Endothelial cell of umbilical vein (primary cell): ENCODE data around the gene LRRK2. TPM values are rescaled to one million over a fixed set of nuclear protein-coding genes. Genes with fewer than 3 reads are reported as not detected.

Source experiments
- BruUV-seq: library from RNA; stranded (reverse); fragments of 400-500 nt; replicated peaks from 2 replicates; lab custom pipeline; 2021; lab: Mats Ljungman, UMichigan
- CTCF ChIA-PET: fragments of 300-600, 350-600 bp; sonication (Branson Sonifier 250); formaldehyde crosslinking; loops from one replicate; lab custom pipeline; 2021; ENCODE audit warnings: antibody characterized with exemption, inconsistent platforms; lab: Charles Lee
- POLR2A ChIA-PET: fragments of 300-600, 350-600 bp; sonication (Branson Sonifier 250); formaldehyde crosslinking; loops from one replicate; lab custom pipeline; 2021; ENCODE audit warnings: antibody characterized with exemption, inconsistent platforms; lab: Charles Lee
- DNase-seq: peaks from one replicate; pipeline ENCODE4 v3.0.0-alpha.2; 2011; ENCODE audit warnings: low read depth, low spot score
- FAIRE-seq: peaks from 2 replicates; lab custom pipeline; 2011; peaks lifted over from hg19 to GRCh38; lab: Jason Lieb, UNC
- H2AFZ ChIP-seq: 2 replicates; pipeline ENCODE4 v1.6.0; 2012; ENCODE audit warnings: low read depth, low read length, control low read depth, inconsistent platforms
- H3K27ac ChIP-seq: 2 replicates; pipeline ENCODE4 v1.5.1; 2011; ENCODE audit warnings: low read depth, mild to moderate bottlenecking, control low read depth, low read length, moderate library complexity; ENCODE audit not compliant: insufficient read depth
- H3K27me3 ChIP-seq, 2 experiments: 2 replicates each; pipeline versions ENCODE4 v1.6.0 to v1.6.1; 2011; ENCODE audit warnings: low read length in 2 of 2, mixed read lengths in 1 of 2; ENCODE audit not compliant: control insufficient read depth in 2 of 2, insufficient read depth in 2 of 2
- H3K36me3 ChIP-seq, 2 experiments: 2 replicates in 1 of 2; 3 replicates in 1 of 2; pipeline ENCODE4 v1.5.1; 2011; ENCODE audit warnings: low read length in 2 of 2, mild to moderate bottlenecking in 1 of 2, moderate library complexity in 1 of 2; ENCODE audit not compliant: control insufficient read depth in 2 of 2, insufficient read depth in 2 of 2; ENCODE audit errors: extremely low read depth in 1 of 2
- H3K4me1 ChIP-seq: 3 replicates; pipeline ENCODE4 v1.5.1; 2011; ENCODE audit warnings: mild to moderate bottlenecking, low read length; ENCODE audit not compliant: control insufficient read depth, insufficient read depth; ENCODE audit errors: extremely low read depth
- H3K4me2 ChIP-seq: 2 replicates; pipeline ENCODE4 v1.6.1; 2011; ENCODE audit warnings: low read length, control low read depth, mixed read lengths; ENCODE audit not compliant: insufficient read depth
- H3K4me3 ChIP-seq, 3 experiments: fragments of 200-600 bp in 1 of 3; sonication (generic), shearing (Covaris generic) in 1 of 3; replicated peaks in 1 of 3; 2 replicates each; pipeline ENCODE4 v1.5.1; 2011 to 2016; ENCODE audit warnings: control low read depth in 3 of 3, low read length in 3 of 3, mild to moderate bottlenecking in 2 of 3, inconsistent platforms in 1 of 3, low read depth in 1 of 3, moderate library complexity in 1 of 3; ENCODE audit not compliant: insufficient read depth in 1 of 3
- H3K79me2 ChIP-seq: 2 replicates; pipeline ENCODE4 v1.6.0; 2012; ENCODE audit warnings: low read length, inconsistent platforms; ENCODE audit not compliant: control insufficient read depth, insufficient read depth
- H3K9ac ChIP-seq: replicated peaks from 2 replicates; pipeline ENCODE3; 2011; ENCODE audit warnings: low read length, control low read depth; ENCODE audit not compliant: insufficient read depth; ENCODE audit errors: extremely low read depth
- H3K9me1 ChIP-seq: replicated peaks from 3 replicates; pipeline ENCODE4 v1.6.0; 2011; ENCODE audit warnings: mild to moderate bottlenecking, low read length; ENCODE audit not compliant: control insufficient read depth, insufficient read depth; ENCODE audit errors: extremely low read depth
- H3K9me3 ChIP-seq: replicated peaks from 2 replicates; pipeline ENCODE4 v1.5.1; 2012; ENCODE audit warnings: low read length, inconsistent platforms; ENCODE audit not compliant: control insufficient read depth, insufficient read depth
- H4K20me1 ChIP-seq: replicated peaks from 2 replicates; pipeline ENCODE3; 2011; ENCODE audit warnings: mild to moderate bottlenecking, low read length; ENCODE audit not compliant: control insufficient read depth, insufficient read depth; ENCODE audit errors: extremely low read depth
- EZH2 ChIP-seq: IDR thresholded peaks from 2 replicates; pipeline ENCODE4 v1.6.1; 2012; ENCODE audit warnings: borderline replicate concordance, low read depth, mild to moderate bottlenecking, moderate library complexity, low read length, inconsistent platforms; ENCODE audit not compliant: severe bottlenecking
- FOS ChIP-seq: IDR thresholded peaks from 2 replicates; pipeline ENCODE4 v1.6.1; 2011; ENCODE audit warnings: mild to moderate bottlenecking, low read length, moderate library complexity, borderline replicate concordance; ENCODE audit not compliant: insufficient read depth
- GATA2 ChIP-seq: IDR thresholded peaks from 2 replicates; pipeline ENCODE4 v1.7.0; 2011; ENCODE audit warnings: low read depth, mild to moderate bottlenecking, moderate library complexity, mixed read lengths, low read length; ENCODE audit not compliant: insufficient read length, insufficient read depth
- JUN ChIP-seq: IDR thresholded peaks from 2 replicates; pipeline ENCODE4 v1.6.1; 2011; ENCODE audit warnings: borderline replicate concordance, low read depth; ENCODE audit not compliant: insufficient read length, insufficient read depth
- MYC ChIP-seq: IDR thresholded peaks from one replicate; pipeline ENCODE4 v1.6.1; 2011; ENCODE audit warnings: mild to moderate bottlenecking, low read depth, low read length
- POLR2A ChIP-seq: IDR thresholded peaks from 2 replicates; pipeline ENCODE4 v1.6.1; 2012; ENCODE audit warnings: low read depth, mild to moderate bottlenecking, control low read depth, low read length
- POLR2AphosphoS5 ChIP-seq: IDR thresholded peaks from 2 replicates; pipeline ENCODE4 v1.6.1; 2012; ENCODE audit warnings: low read depth, mild to moderate bottlenecking, control low read depth, low read length, moderate library complexity; ENCODE audit not compliant: insufficient read depth
- dilution Hi-C: fragments of 300-500 bp; cut with MboI; formaldehyde crosslinking; loops from one replicate; pipeline ENCODE4 v1.15.0; 2019; ENCODE audit warnings: low sequenced_read_pairs; ENCODE audit not compliant: extremely low pct_ligation_motif_present
- intact Hi-C: fragments of 100-400 bp; cut with micrococcal nuclease; formaldehyde crosslinking; loops from one replicate; pipeline ENCODE4 v1.10.0; 2022
- polyA plus RNA-seq, 4 experiments: library from polyadenylated mRNA; depleted of rRNA in 3 of 4; stranded (reverse) in 3 of 4; unstranded in 1 of 4; fragments of >200 nt; gene quantifications; 2 replicates each; pipeline versions ENCODE4 v1.2.1 to v1.2.3, GENCODE V29; 2011 to 2012; ENCODE audit warnings: missing spikeins in 1 of 4
- total RNA-seq: library from RNA; stranded (reverse); gene quantifications from 2 replicates; pipeline ENCODE4 v1.2.3, GENCODE V29; 2021
- TF ChIP-seq, protein P1 (sequence below): IDR thresholded peaks from 2 replicates; pipeline ENCODE4 v1.6.1; 2011; ENCODE audit not compliant: insufficient read depth, insufficient read length
- TF ChIP-seq, protein P2 (sequence below), 2 donors: IDR thresholded peaks; 1 replicate in 1 of 2; 2 replicates in 1 of 2; pipeline ENCODE4 v1.5.1; 2011; ENCODE audit warnings: low read length in 2 of 2, mild to moderate bottlenecking in 2 of 2, moderate library complexity in 2 of 2, control low read depth in 1 of 2, inconsistent platforms in 1 of 2, low read depth in 1 of 2; ENCODE audit not compliant: insufficient read depth in 1 of 2; ENCODE audit errors: extremely low read depth in 1 of 2

LRRK2 gene
- total and polyA plus RNA-seq, 2 donors (not counting 3 experiments of a cell fraction or from before 2014, with no cell fraction given), result 0.26 to 2.2 TPM

DNA sequence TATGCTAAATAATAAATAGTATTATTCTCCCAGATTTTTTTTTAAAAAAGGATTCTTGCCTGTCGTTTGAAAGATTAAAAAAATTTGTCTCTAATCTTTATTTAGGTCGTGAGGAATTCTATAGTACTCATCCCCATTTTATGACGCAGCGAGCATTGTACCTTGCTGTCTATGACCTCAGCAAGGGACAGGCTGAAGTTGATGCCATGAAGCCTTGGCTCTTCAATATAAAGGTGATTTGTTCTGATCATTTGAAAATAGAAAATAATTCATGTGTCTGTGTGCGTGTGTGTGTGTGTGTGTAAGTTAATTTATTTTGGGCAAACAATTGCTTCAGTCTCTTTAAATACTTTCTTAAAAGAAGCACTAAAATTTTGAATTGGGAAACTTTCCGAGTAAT is 84.2 kb downstream of the LRRK2 start:
- no peak overlapping the region for H2AFZ ChIP-seq

More for the DNA sequence above, 84.2 kb downstream of the LRRK2 start:
- dilution Hi-C loops, result no loop called here
- Histone ChIP-seq H4K20me1 (no peaks in the 10 kb centered on the region), H3K9me1 (no peaks in the 10 kb centered on the region), H3K9me3 (no peaks in the 10 kb centered on the region), H3K4me1 (no peaks in the 10 kb centered on the region), H3K27ac (no peak overlapping the region), H3K36me3 (no peaks in the 10 kb centered on the region), H3K4me3 (no peak overlapping the region), H3K4me2 (no peak overlapping the region), H3K27me3 (no peaks in the 10 kb centered on the region), H3K9ac (no peak overlapping the region), H3K79me2 (no peaks in the 10 kb centered on the region)
- no TSS peak for BruUV-seq
- ChIA-PET POLR2A (no interaction called here), CTCF (interaction anchor here (1.1 to 2.0 kb wide), 2 partner anchors 156 to 297 kb away, joined by 4 to 8 read pairs; no protein-coding TSS in a partner anchor)
- FAIRE-seq (no peak), DNase-seq (no peak)
- TF ChIP-seq POLR2A, result no peak
- no peak for TF ChIP-seq EZH2
- TF ChIP-seq POLR2AphosphoS5, result no peak
- TF ChIP-seq MYC, result no peak
- no peak for TF ChIP-seq FOS
- TF ChIP-seq, protein P1, sequence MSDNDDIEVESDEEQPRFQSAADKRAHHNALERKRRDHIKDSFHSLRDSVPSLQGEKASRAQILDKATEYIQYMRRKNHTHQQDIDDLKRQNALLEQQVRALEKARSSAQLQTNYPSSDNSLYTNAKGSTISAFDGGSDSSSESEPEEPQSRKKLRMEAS, result no peak
- TF ChIP-seq JUN, result no peak
- TF ChIP-seq, protein P2, sequence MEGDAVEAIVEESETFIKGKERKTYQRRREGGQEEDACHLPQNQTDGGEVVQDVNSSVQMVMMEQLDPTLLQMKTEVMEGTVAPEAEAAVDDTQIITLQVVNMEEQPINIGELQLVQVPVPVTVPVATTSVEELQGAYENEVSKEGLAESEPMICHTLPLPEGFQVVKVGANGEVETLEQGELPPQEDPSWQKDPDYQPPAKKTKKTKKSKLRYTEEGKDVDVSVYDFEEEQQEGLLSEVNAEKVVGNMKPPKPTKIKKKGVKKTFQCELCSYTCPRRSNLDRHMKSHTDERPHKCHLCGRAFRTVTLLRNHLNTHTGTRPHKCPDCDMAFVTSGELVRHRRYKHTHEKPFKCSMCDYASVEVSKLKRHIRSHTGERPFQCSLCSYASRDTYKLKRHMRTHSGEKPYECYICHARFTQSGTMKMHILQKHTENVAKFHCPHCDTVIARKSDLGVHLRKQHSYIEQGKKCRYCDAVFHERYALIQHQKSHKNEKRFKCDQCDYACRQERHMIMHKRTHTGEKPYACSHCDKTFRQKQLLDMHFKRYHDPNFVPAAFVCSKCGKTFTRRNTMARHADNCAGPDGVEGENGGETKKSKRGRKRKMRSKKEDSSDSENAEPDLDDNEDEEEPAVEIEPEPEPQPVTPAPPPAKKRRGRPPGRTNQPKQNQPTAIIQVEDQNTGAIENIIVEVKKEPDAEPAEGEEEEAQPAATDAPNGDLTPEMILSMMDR (IDR thresholded peaks at IDR 0.05; ENCODE audit: extremely low read depth in 1 of 2, insufficient read depth in 1 of 2, low read depth in 1 of 2, low read length in 2 of 2), result no peak
- no peak for TF ChIP-seq GATA2
- intact Hi-C loops, result no loop called here
